ENCODE measurements around the gene AVEN.
"Not testable (repeated sequence)": the region's sequence is repeated elsewhere in the genome, so short reads cannot be mapped to it uniquely, and the experiment has no call there.

Gene AVEN

DNA sequence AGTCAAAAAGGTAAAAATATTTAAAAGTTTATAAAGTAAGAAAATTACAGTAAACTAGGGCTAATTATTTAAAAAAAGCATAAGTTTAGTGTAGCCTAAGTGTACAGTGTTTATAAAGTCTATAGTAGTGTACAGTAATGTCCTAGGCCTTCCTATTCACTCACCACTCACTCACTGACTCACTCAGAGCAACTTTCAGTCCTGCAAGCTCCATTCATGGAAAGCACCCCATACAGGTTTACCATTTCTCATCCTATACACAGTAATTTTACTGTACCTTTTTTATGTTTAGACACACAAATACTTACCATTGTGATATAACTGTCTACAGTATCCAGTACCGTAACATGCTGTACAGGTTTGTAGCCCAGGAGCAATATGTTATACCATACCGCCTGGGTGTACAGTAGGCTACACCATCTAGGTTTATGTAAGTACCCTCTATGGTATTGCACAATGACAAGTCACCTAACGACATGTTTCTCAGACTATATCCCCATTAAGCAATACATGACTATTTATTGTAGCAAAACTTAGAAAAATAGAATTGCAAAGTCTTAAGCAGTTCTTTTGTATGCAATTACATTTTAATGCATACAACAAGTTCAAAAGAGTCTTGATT lies 19.5 kb downstream of the AVEN start:
- H3K27me3 Mint-ChIP-seq = no peaks in the 10 kb centered on the region
- peaks cover 17% of the 10 kb centered on the region for H3K36me3 Mint-ChIP-seq
- no peak overlapping the region for H3K27ac Mint-ChIP-seq
- no peak overlapping the region for H3K4me3 Mint-ChIP-seq
- CTCF ChIA-PET = no interaction called here
- DNase-seq = no peak
- H3K9me3 Mint-ChIP-seq = peaks cover 3% of the 10 kb centered on the region
- peaks cover 20% of the 10 kb centered on the region for H3K4me1 Mint-ChIP-seq

GRCh38 chr15:34018738-34019137 lies 20.3 kb downstream of the AVEN start:
- H3K9me3 Mint-ChIP-seq, DNase-seq, H3K27me3 Mint-ChIP-seq: not testable (repeated sequence)
- CTCF ChIA-PET = interaction anchor here (0.8 kb wide), 1 partner anchor 15 kb away, joined by 3 read pairs; no protein-coding TSS in a partner anchor
- Mint-ChIP-seq H3K27ac (peak overlapping the region; percentile 39), H3K4me1 (peaks cover 20% of the 10 kb centered on the region), H3K4me3 (peak overlapping the region; percentile 50), H3K36me3 (peaks cover 17% of the 10 kb centered on the region)

- DNase-seq = peak; percentile 75
- Mint-ChIP-seq H3K36me3 (peaks cover 15% of the 10 kb centered on the region), H3K4me3 (peak overlapping the region; percentile 50), H3K27me3 (no peaks in the 10 kb centered on the region), H3K9me3 (peaks cover 3% of the 10 kb centered on the region), H3K4me1 (peaks cover 20% of the 10 kb centered on the region), H3K27ac (peak overlapping the region; percentile 39)
- CTCF ChIA-PET = interaction anchor here (0.8 kb wide), 1 partner anchor 15 kb away, joined by 3 read pairs; no protein-coding TSS in a partner anchor
Measured at GRCh38 chr15:34018021-34018645, 20.9 kb downstream of the AVEN start.

DNA sequence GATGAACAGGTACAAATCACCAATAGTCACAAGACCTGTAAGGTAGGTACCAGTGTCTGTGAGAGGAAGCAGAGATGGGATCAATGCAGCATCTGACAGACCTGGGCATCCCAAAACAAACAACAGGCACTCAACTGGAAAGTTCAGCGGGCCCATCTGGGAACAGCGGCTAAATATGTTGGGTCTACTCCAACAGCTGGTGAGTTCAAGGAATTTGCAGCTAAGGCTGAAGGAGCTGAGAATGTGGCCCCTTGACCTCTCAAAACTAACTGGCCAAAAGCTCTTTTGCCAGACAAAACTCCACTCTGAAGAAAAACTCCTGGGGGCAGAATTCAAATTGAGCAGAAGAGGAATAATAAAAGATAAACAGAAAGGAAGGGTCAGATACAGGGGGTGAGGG lies 24.4 kb downstream of the AVEN start:
- CTCF ChIA-PET = no interaction called here
- no peaks in the 10 kb centered on the region for H3K27me3 Mint-ChIP-seq
- H3K4me1 Mint-ChIP-seq = peaks cover 17% of the 10 kb centered on the region
- H3K4me3 Mint-ChIP-seq = no peak overlapping the region
- no peak for DNase-seq
- H3K9me3 Mint-ChIP-seq = peaks cover 3% of the 10 kb centered on the region
- H3K36me3 Mint-ChIP-seq = peaks cover 6% of the 10 kb centered on the region
- no peak overlapping the region for H3K27ac Mint-ChIP-seq

GRCh38 chr15:34013746-34014145 lies 25.3 kb downstream of the AVEN start:
- H3K4me1 Mint-ChIP-seq = peaks cover 12% of the 10 kb centered on the region
- peaks cover 3% of the 10 kb centered on the region for H3K9me3 Mint-ChIP-seq
- no peak overlapping the region for H3K27ac Mint-ChIP-seq
- H3K27me3 Mint-ChIP-seq = no peaks in the 10 kb centered on the region
- H3K36me3 Mint-ChIP-seq = peaks cover 6% of the 10 kb centered on the region
- no peak for DNase-seq
- CTCF ChIA-PET = no interaction called here
- no peak overlapping the region for H3K4me3 Mint-ChIP-seq

DNA sequence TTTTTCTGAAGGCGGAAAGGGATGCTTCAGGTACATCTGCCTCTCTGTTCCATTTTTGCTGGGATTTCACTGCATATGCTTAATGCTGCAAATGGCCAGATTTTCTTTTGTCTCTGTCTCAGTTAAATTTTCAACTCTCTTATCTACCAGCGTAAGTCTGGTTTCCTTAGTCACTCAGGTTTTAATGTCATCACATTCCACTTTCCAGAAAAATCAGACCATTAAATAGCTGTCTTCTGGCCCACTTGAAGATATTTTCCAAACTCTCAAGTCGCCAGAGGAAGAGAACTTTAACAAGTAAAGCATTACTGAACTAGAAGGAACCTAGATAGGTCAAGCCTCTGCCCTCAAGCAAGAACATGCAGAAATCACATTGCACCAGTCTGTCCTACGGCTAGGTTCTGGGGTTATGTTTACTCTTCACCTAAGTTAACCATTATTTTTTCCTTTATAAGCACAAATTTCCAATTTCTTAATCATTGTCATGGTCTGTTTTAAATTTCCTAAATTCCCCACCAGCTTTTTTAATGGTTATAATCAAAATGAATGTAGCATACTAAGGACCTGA lies 26.5 kb downstream of the AVEN start:
- Mint-ChIP-seq H3K4me3 (no peak overlapping the region), H3K36me3 (no peaks in the 10 kb centered on the region), H3K27me3 (no peaks in the 10 kb centered on the region), H3K4me1 (peaks cover 3% of the 10 kb centered on the region), H3K9me3 (no peaks in the 10 kb centered on the region), H3K27ac (no peak overlapping the region)
- no peak for DNase-seq
- CTCF ChIA-PET = no interaction called here

GRCh38 chr15:34011481-34011880 lies 27.5 kb downstream of the AVEN start:
- no peak for DNase-seq
- no peak overlapping the region for H3K4me3 Mint-ChIP-seq
- H3K27me3 Mint-ChIP-seq = no peaks in the 10 kb centered on the region
- H3K27ac Mint-ChIP-seq = no peak overlapping the region
- H3K36me3 Mint-ChIP-seq = no peaks in the 10 kb centered on the region
- no peaks in the 10 kb centered on the region for H3K4me1 Mint-ChIP-seq
- CTCF ChIA-PET = interaction anchor here (0.6 kb wide), 1 partner anchor 1297 kb away, joined by 3 read pairs; no protein-coding TSS in a partner anchor
- no peaks in the 10 kb centered on the region for H3K9me3 Mint-ChIP-seq

GRCh38 chr15:34010921-34011320 lies 28.1 kb downstream of the AVEN start:
- CTCF ChIA-PET = interaction anchor here (0.6 kb wide), 1 partner anchor 1297 kb away, joined by 3 read pairs; no protein-coding TSS in a partner anchor
- DNase-seq = no peak
- no peak overlapping the region for H3K4me3 Mint-ChIP-seq
- no peaks in the 10 kb centered on the region for H3K27me3 Mint-ChIP-seq
- no peaks in the 10 kb centered on the region for H3K4me1 Mint-ChIP-seq
- no peak overlapping the region for H3K27ac Mint-ChIP-seq
- no peaks in the 10 kb centered on the region for H3K36me3 Mint-ChIP-seq
- H3K9me3 Mint-ChIP-seq = no peaks in the 10 kb centered on the region

DNA sequence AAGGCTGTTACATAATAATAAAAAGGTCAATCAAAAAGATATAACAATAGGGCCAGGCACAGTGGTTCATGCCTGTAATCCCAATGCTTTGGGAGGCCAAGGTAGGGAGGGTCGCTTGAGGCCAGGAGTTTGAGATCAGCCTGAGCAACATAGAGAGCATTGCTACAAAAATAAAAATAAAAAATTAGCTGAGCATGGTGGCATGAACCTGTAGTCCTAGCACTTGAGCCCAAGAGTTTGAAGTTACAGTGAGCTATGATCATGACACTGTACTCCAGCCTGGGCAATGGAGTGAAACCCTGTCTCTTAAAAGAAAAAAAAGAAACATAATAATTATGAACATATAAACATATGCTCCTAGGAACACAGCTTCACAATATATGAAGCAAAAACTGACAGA lies 29.3 kb downstream of the AVEN start:
- no peak for DNase-seq
- Mint-ChIP-seq H3K9me3 (no peaks in the 10 kb centered on the region), H3K27me3 (no peaks in the 10 kb centered on the region), H3K27ac (no peak overlapping the region), H3K4me3 (no peak overlapping the region), H3K36me3 (no peaks in the 10 kb centered on the region), H3K4me1 (no peaks in the 10 kb centered on the region)
- CTCF ChIA-PET = no interaction called here

DNA sequence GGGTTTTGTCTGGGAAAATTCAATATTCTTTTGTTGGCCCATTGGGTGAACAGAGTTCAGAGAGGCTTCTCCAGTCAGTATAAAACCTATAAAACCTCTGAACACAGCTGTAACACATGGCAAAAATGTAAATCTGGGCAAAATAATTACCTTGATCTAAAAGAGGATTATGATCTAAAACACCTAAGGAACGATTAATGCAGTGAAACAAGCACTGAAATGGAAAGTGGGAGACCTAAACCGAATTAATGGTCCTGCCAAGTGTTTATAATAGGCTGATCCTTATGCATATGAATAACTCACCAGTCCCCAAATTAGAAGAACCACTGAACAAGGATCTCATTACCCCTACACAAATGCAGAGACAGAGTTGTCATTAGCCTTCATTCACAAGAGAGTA lies 32.6 kb downstream of the AVEN start:
- Mint-ChIP-seq H3K4me1 (no peaks in the 10 kb centered on the region), H3K4me3 (no peak overlapping the region), H3K9me3 (no peaks in the 10 kb centered on the region), H3K36me3 (no peaks in the 10 kb centered on the region), H3K27me3 (no peaks in the 10 kb centered on the region), H3K27ac (no peak overlapping the region)
- DNase-seq = no peak
- CTCF ChIA-PET = no interaction called here

GRCh38 chr15:34001536-34001935 lies 37.5 kb downstream of the AVEN start:
- Mint-ChIP-seq H3K36me3 (no peaks in the 10 kb centered on the region), H3K9me3 (no peaks in the 10 kb centered on the region), H3K4me1 (no peaks in the 10 kb centered on the region), H3K4me3 (no peak overlapping the region), H3K27me3 (no peaks in the 10 kb centered on the region), H3K27ac (no peak overlapping the region)
- DNase-seq = no peak
- CTCF ChIA-PET = no interaction called here

GRCh38 chr15:33995666-33996065 lies 43.3 kb downstream of the AVEN start:
- DNase-seq, H3K36me3 Mint-ChIP-seq, H3K27ac Mint-ChIP-seq, H3K9me3 Mint-ChIP-seq, H3K4me3 Mint-ChIP-seq, CTCF ChIA-PET, H3K27me3 Mint-ChIP-seq, H3K4me1 Mint-ChIP-seq: not testable (repeated sequence)

DNA sequence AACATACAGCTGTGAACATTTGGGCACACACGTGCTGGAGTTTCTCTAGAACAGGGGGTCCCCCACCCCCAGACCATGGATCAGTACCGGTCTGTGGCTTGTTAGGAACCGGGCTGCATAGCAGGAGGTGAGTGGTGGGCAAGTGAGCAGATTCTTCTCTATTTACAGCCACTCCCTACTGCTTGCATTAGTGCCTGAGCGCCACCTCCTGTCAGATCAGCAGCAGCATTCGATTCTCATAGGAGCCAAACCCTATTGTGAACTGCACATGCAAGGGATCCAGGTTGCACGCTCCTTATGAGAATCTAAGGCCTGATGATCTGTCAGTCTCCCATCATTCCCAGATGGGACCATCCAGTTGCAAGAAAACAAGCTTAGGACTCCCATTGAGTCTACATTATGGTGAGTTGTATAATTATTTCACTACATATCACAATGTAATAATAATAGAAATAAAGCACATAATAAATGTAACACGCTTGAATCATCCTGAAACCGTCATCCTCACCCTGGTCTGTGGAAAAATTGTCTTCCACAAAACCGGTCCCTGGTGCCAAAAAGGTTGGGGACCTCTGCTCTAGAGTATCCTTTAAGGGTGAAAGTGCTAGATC lies 44.9 kb downstream of the AVEN start:
- H3K27ac Mint-ChIP-seq = no peak overlapping the region
- H3K4me3 Mint-ChIP-seq = no peak overlapping the region
- CTCF ChIA-PET = interaction anchor here (1.3 to 1.6 kb wide), 2 partner anchors 10 to 258 kb away, joined by 4 read pairs; no protein-coding TSS in a partner anchor
- H3K9me3 Mint-ChIP-seq = no peaks in the 10 kb centered on the region
- no peaks in the 10 kb centered on the region for H3K27me3 Mint-ChIP-seq
- no peaks in the 10 kb centered on the region for H3K4me1 Mint-ChIP-seq
- DNase-seq = no peak
- H3K36me3 Mint-ChIP-seq = no peaks in the 10 kb centered on the region

GRCh38 chr15:33988384-33988783 lies 50.6 kb downstream of the AVEN start:
- Mint-ChIP-seq H3K4me1 (no peaks in the 10 kb centered on the region), H3K36me3 (no peaks in the 10 kb centered on the region), H3K9me3 (no peaks in the 10 kb centered on the region), H3K27ac (no peak overlapping the region), H3K27me3 (no peaks in the 10 kb centered on the region), H3K4me3 (no peak overlapping the region)
- CTCF ChIA-PET = no interaction called here
- DNase-seq = no peak

- no peak for DNase-seq
- no peaks in the 10 kb centered on the region for H3K4me1 Mint-ChIP-seq
Measured at GRCh38 chr15:33987444-33987843, 51.6 kb downstream of the AVEN start.

More at GRCh38 chr15:33987444-33987843, 51.6 kb downstream of the AVEN start:
- Mint-ChIP-seq H3K36me3 (no peaks in the 10 kb centered on the region), H3K27ac (no peak overlapping the region), H3K27me3 (no peaks in the 10 kb centered on the region), H3K4me3 (no peak overlapping the region), H3K9me3 (no peaks in the 10 kb centered on the region)
- CTCF ChIA-PET = no interaction called here
